Measurements from ENCODE around the gene MAP7D3.

DNA sequence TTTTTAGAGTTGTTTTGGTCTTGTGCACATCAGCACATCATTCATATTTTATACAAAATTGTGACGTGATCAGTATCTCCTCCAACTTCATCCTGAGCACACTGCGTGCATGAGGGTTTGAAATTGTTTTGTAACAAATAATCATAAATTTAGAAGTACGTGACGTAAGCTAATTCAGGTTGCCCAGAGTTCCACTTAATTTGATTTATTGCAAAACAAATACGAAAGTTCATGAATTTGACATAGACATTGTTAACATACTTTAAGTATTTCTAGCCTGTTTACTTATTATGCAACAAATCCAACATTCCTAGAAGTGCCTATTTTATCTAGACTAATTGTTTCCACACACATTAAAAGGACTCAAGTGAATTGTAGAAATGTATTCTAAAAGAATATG lies 48.3 kb downstream of the MAP7D3 start:
- TF ChIP-seq REST (IDR thresholded peaks at IDR 0.05; ENCODE audit: borderline replicate concordance) (no peak), POLR2AphosphoS5 (IDR thresholded peaks at IDR 0.05) (no peak), RAD21 (conservative IDR thresholded peaks at IDR 0.05) (no peak), EZH2 (IDR thresholded peaks at IDR 0.05; ENCODE audit: borderline replicate concordance, insufficient read depth, low read length, poor library complexity, severe bottlenecking) (no peak), TAF1 (IDR thresholded peaks at IDR 0.05; ENCODE audit: low read depth) (no peak), SMC3 (conservative IDR thresholded peaks at IDR 0.05; ENCODE audit: poor library complexity) (no peak), MXI1 (conservative IDR thresholded peaks at IDR 0.05; ENCODE audit: poor library complexity, severe bottlenecking) (no peak)
- TF ChIP-seq, protein P1, sequence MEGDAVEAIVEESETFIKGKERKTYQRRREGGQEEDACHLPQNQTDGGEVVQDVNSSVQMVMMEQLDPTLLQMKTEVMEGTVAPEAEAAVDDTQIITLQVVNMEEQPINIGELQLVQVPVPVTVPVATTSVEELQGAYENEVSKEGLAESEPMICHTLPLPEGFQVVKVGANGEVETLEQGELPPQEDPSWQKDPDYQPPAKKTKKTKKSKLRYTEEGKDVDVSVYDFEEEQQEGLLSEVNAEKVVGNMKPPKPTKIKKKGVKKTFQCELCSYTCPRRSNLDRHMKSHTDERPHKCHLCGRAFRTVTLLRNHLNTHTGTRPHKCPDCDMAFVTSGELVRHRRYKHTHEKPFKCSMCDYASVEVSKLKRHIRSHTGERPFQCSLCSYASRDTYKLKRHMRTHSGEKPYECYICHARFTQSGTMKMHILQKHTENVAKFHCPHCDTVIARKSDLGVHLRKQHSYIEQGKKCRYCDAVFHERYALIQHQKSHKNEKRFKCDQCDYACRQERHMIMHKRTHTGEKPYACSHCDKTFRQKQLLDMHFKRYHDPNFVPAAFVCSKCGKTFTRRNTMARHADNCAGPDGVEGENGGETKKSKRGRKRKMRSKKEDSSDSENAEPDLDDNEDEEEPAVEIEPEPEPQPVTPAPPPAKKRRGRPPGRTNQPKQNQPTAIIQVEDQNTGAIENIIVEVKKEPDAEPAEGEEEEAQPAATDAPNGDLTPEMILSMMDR (IDR thresholded peaks at IDR 0.05; ENCODE audit: poor library complexity, severe bottlenecking), result no peak

Data from neural cell (in vitro differentiated cells).